HepG2 (cell line): Measurements from ENCODE around the gene GSC.

Experiments used
- HOXA9 ChIP-seq: sonication (generic); formaldehyde crosslinking; IDR thresholded peaks from 2 replicates; pipeline ENCODE4 v1.8.1; 2022; ENCODE audit warnings: missing genetic modification reagents, mild to moderate bottlenecking, moderate library complexity, borderline replicate concordance
- RAD21 ChIP-seq: fragments of 450-650 bp; formaldehyde crosslinking; IDR thresholded peaks from 2 replicates; pipeline ENCODE4 v1.5.0; 2020; ENCODE audit warnings: mild to moderate bottlenecking
- TCF7L2 ChIP-seq: IDR thresholded peaks from 2 replicates; pipeline ENCODE4 v1.6.1; 2011; ENCODE audit warnings: mild to moderate bottlenecking, low read depth, low read length, moderate library complexity
- TF ChIP-seq, protein P1 (sequence below): sonication (generic); formaldehyde crosslinking; IDR thresholded peaks from 2 replicates; pipeline ENCODE4 v1.5.0; 2020; ENCODE audit warnings: missing genetic modification reagents
- TF ChIP-seq, protein P2 (sequence below): sonication (generic); formaldehyde crosslinking; IDR thresholded peaks from 2 replicates; pipeline ENCODE4 v1.8.0; 2022; ENCODE audit warnings: mild to moderate bottlenecking, missing genetic modification reagents, moderate library complexity
- TF ChIP-seq, protein P3 (sequence below): sonication (generic); formaldehyde crosslinking; IDR thresholded peaks from 2 replicates; pipeline ENCODE4 v1.5.0; 2020; ENCODE audit warnings: mild to moderate bottlenecking, missing genetic modification reagents, moderate library complexity

DNA sequence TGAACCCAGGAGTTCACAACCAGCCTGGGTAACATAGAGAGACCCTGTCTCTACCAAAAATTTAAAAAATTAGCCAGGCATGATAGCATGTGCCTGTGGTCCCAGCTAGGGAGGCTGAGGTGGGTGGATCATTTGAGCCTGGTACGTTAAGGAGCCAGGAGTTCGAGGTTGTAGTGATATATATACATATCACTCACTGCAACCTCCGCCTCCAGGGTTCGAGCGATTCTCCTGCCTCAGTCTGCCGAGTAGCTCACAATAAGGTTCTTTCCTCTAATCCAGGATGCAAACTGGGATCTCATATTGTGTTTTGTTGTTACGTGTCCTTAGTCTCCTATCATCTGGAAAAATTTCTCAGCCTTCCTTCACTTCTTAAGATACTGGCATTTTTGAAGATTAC lies 24.0 kb upstream of the GSC start:
- no peak for TF ChIP-seq HOXA9
- TF ChIP-seq, protein P1, sequence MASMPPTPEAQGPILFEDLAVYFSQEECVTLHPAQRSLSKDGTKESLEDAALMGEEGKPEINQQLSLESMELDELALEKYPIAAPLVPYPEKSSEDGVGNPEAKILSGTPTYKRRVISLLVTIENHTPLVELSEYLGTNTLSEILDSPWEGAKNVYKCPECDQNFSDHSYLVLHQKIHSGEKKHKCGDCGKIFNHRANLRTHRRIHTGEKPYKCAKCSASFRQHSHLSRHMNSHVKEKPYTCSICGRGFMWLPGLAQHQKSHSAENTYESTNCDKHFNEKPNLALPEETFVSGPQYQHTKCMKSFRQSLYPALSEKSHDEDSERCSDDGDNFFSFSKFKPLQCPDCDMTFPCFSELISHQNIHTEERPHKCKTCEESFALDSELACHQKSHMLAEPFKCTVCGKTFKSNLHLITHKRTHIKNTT (CRISPR knock-in tag): no peak
- TF ChIP-seq, protein P2, sequence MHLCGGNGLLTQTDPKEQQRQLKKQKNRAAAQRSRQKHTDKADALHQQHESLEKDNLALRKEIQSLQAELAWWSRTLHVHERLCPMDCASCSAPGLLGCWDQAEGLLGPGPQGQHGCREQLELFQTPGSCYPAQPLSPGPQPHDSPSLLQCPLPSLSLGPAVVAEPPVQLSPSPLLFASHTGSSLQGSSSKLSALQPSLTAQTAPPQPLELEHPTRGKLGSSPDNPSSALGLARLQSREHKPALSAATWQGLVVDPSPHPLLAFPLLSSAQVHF: no peak
- TF ChIP-seq, protein P3, sequence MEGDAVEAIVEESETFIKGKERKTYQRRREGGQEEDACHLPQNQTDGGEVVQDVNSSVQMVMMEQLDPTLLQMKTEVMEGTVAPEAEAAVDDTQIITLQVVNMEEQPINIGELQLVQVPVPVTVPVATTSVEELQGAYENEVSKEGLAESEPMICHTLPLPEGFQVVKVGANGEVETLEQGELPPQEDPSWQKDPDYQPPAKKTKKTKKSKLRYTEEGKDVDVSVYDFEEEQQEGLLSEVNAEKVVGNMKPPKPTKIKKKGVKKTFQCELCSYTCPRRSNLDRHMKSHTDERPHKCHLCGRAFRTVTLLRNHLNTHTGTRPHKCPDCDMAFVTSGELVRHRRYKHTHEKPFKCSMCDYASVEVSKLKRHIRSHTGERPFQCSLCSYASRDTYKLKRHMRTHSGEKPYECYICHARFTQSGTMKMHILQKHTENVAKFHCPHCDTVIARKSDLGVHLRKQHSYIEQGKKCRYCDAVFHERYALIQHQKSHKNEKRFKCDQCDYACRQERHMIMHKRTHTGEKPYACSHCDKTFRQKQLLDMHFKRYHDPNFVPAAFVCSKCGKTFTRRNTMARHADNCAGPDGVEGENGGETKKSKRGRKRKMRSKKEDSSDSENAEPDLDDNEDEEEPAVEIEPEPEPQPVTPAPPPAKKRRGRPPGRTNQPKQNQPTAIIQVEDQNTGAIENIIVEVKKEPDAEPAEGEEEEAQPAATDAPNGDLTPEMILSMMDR (CRISPR knock-in tag): no peak
- TF ChIP-seq RAD21 (CRISPR knock-in tag): no peak
- no peak for TF ChIP-seq TCF7L2
